ENCODE data around the gene ABHD18.
"Not testable (repeated sequence)": the region's sequence is repeated elsewhere in the genome, so short reads cannot be mapped to it uniquely, and the experiment has no call there.

The ABHD18 gene

GRCh38 chr4:127965062-127965802 is at the start of gene ABHD18, which contains the start of gene MFSD8:
Gene ABHD18, plus strand, starts transcription at chr4:127965406. Its CDS starts 17,550 bp downstream, at chr4:127982956.
Gene MFSD8, minus strand, starts transcription at chr4:127965173. Its CDS starts 40 bp downstream, at chr4:127965133.
- peak; percentile 99 for DNase-seq

- DNase-seq: no peak
Observed at GRCh38 chr4:127916512-127916911, 48.7 kb upstream of the ABHD18 start.

- no peak for DNase-seq
Observed at GRCh38 chr4:127917151-127917550, 48.1 kb upstream of the ABHD18 start.

GRCh38 chr4:127920521-127920920 is 44.7 kb upstream of the ABHD18 start:
- DNase-seq: no peak

- no peak for DNase-seq
Observed at GRCh38 chr4:127922226-127922625, 43.0 kb upstream of the ABHD18 start.

- not testable (repeated sequence) for DNase-seq
Observed at GRCh38 chr4:127925720-127926119, 39.5 kb upstream of the ABHD18 start.

GRCh38 chr4:127930175-127930574 is 35.0 kb upstream of the ABHD18 start:
- no peak for DNase-seq

- DNase-seq: not testable (repeated sequence)
Observed at GRCh38 chr4:127931836-127932235, 33.4 kb upstream of the ABHD18 start.

GRCh38 chr4:127936974-127937373 is 28.2 kb upstream of the ABHD18 start:
- no peak for DNase-seq

GRCh38 chr4:127957105-127957504 is 8.1 kb upstream of the ABHD18 start:
- no peak for DNase-seq

- DNase-seq: no peak
Observed at GRCh38 chr4:127959794-127960193, 5.4 kb upstream of the ABHD18 start.

- DNase-seq: peak in 1 of 2 experiments; percentile 6
Observed at GRCh38 chr4:127963633-127964398, 1.4 kb upstream of the ABHD18 start.

- peak in 1 of 2 experiments; percentile 39 for DNase-seq
Observed at GRCh38 chr4:127964426-127965061, 662 bp upstream of the ABHD18 start.

- peak; percentile 70 to 76 for DNase-seq
Observed at GRCh38 chr4:127965803-127966175, 583 bp downstream of the ABHD18 start.

GRCh38 chr4:127967141-127967775 is 2.1 kb downstream of the ABHD18 start:
- no peak for DNase-seq

- DNase-seq: no peak
Observed at GRCh38 chr4:127968586-127968985, 3.4 kb downstream of the ABHD18 start.

GRCh38 chr4:127970925-127971324 is 5.7 kb downstream of the ABHD18 start:
- not testable (repeated sequence) for DNase-seq

GRCh38 chr4:127975121-127975770 is 10.0 kb downstream of the ABHD18 start:
- DNase-seq: no peak

- DNase-seq: no peak
Observed at GRCh38 chr4:127978930-127979329, 13.7 kb downstream of the ABHD18 start.

GRCh38 chr4:127982445-127982844 is 17.2 kb downstream of the ABHD18 start:
- no peak for DNase-seq

GRCh38 chr4:127985989-127986388 is 20.8 kb downstream of the ABHD18 start:
- DNase-seq: no peak

- no peak for DNase-seq
Observed at GRCh38 chr4:127988638-127989037, 23.4 kb downstream of the ABHD18 start.

- DNase-seq: no peak
Observed at GRCh38 chr4:127993151-127993550, 27.9 kb downstream of the ABHD18 start.

All from activated CD4-positive, alpha-beta T cell treated with anti-CD3 and anti-CD28 coated beads, Interleukin-2, amount 50 U/mL, for 48 hours (primary cell).